ENCODE measurements around the gene GPR39. TPM values are rescaled to one million over a fixed set of nuclear protein-coding genes. Genes with fewer than 3 reads are reported as not detected.

The GPR39 gene
- total RNA-seq, 6 donors from 2014 or later, result 10.1 to 45.9 (median 24.0) TPM

- peak within 1 kb of the TSS; percentile 42 to 54 (median 49) for H3K4me3 ChIP-seq
- peak in 1 of 2 donors; percentile 84 for DNase-seq
- H3K36me3 ChIP-seq, result no peaks in the 10 kb centered on the region
- peaks cover 21 to 34% (median 32%) of the 10 kb centered on the region in 4 donors for H3K4me1 ChIP-seq
- no peak for TF ChIP-seq POLR2A (IDR thresholded peaks at IDR 0.05)
- no peak for TF ChIP-seq CTCF (IDR thresholded peaks at IDR 0.05)
- no peak for TF ChIP-seq POLR2AphosphoS5 (IDR thresholded peaks at IDR 0.05)
- TF ChIP-seq EP300 (IDR thresholded peaks at IDR 0.05), result no peak
- H3K27me3 ChIP-seq, result peaks cover 0 to 34% (median 15%) of the 10 kb centered on the region in 4 donors
- no peak within 1 kb of the TSS for H3K27ac ChIP-seq
- ATAC-seq (ENCODE audit: low FRiP score in 2 of 2), result peak in 1 of 2 donors; percentile 41
- H3K9me3 ChIP-seq, result no peaks in the 10 kb centered on the region
- WGBS, 2 donors, result 5% methylated on average over 34 of the region's 59 CpGs; no CpG with 5 or more reads in 1 of the 2 donors
Measured at GRCh38 chr2:132669908-132670495, 253.4 kb downstream of the GPR39 start, which contains the start of gene LYPD1. Gene LYPD1, minus strand, starts transcription at chr2:132670205. Its CDS starts 273 bp downstream, at chr2:132669932.

DNA sequence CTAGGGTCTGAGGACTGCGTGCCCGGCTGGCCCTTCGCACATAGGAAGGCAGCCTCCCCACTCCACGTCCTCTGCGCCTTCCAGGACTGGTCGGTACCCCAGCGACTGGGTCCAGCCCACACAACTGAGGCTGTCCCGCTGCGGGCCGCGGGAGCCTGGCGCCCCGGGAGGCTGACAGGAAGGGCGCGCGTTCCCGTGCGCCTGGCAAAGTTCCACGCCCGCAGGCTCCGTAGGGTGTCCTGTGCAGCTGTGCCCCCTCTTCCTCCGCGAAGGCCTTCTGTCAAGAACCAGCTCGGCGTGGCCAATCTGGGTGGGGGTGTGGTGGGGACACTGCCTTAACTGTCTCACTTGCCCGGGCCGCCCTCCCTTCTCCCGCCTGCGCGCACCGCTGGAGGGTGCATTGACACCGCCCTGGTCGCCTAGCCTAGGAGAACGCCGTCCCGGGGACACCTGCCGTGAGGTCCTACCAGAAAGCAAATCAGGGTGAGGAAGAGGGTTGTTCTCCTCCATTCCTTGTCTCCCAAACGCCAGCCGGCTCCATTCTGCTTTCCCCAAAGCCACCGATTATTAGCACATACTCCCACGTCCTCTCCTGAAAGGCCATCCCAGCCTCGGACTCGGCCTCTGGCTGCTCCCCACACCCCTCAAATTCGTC is 254.0 kb downstream of the GPR39 start:
- DNase-seq, result peak in 1 of 2 donors; percentile 84
- H3K27me3 ChIP-seq, result peaks cover 0 to 34% (median 15%) of the 10 kb centered on the region in 4 donors
- 8 to 42% methylated on average over 7 to 31 of the region's 44 CpGs for WGBS, 2 donors
- peak; percentile 57 to 61 for ATAC-seq (ENCODE audit: low FRiP score in 2 of 2)
- H3K9me3 ChIP-seq, result no peaks in the 10 kb centered on the region
- TF ChIP-seq POLR2A (IDR thresholded peaks at IDR 0.05) (no peak), CTCF (IDR thresholded peaks at IDR 0.05) (no peak), EP300 (IDR thresholded peaks at IDR 0.05) (no peak), POLR2AphosphoS5 (IDR thresholded peaks at IDR 0.05) (no peak)
- H3K27ac ChIP-seq, result no peak overlapping the region
- no peaks in the 10 kb centered on the region for H3K36me3 ChIP-seq
- peaks cover 21 to 34% (median 32%) of the 10 kb centered on the region in 4 donors for H3K4me1 ChIP-seq
- peak overlapping the region in 3 of 4 donors; percentile 45 to 54 (median 53) for H3K4me3 ChIP-seq

DNA sequence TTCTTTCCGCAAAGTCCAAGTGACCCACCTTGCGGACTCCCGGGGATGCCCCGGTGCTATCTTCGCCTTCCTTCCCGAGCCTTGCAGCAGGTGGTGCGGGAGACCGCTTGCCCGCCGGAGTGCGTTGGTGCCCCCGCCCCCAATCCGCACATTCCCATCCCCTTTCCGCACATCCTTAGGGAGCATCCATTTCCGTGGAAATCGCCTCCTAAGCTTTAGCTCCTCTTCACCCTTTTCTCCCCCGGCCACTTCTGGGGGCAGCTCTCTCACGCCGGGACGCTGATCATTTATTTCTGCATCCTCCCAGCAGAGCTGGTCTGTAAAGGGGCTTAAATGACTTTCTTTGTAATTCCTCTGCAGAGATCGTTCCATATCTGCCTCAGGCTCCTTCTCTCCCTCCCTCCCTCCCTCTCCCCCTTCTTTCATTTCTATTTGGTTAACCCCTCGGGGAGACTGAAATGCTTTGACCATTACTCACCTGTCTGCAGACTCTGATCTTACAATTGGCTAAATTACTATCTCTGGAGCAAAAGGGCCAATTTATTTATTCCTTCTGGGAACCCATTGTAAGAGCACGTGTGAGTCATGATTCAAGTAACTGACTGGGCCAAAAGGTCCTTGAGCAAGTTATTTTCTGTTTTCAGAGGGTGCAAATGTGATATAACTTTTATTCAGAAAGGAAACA is 254.7 kb downstream of the GPR39 start:
- peak overlapping the region in 3 of 4 donors; percentile 45 to 54 (median 53) for H3K4me3 ChIP-seq
- peak in 1 of 2 donors; percentile 9 for ATAC-seq (ENCODE audit: low FRiP score in 2 of 2)
- H3K27me3 ChIP-seq, result peaks cover 0 to 34% (median 15%) of the 10 kb centered on the region in 4 donors
- H3K27ac ChIP-seq, result no peak overlapping the region
- H3K9me3 ChIP-seq, result no peaks in the 10 kb centered on the region
- no peak for TF ChIP-seq CTCF (IDR thresholded peaks at IDR 0.05)
- no peak for TF ChIP-seq POLR2A (IDR thresholded peaks at IDR 0.05)
- no peak for TF ChIP-seq EP300 (IDR thresholded peaks at IDR 0.05)
- no peak for TF ChIP-seq POLR2AphosphoS5 (IDR thresholded peaks at IDR 0.05)
- 45 to 54% methylated on average over 23 of the region's 23 CpGs for WGBS, 2 donors
- H3K36me3 ChIP-seq, result no peaks in the 10 kb centered on the region
- H3K4me1 ChIP-seq, result peaks cover 21 to 34% (median 32%) of the 10 kb centered on the region in 4 donors
- peak in 1 of 2 donors; percentile 58 for DNase-seq

DNA sequence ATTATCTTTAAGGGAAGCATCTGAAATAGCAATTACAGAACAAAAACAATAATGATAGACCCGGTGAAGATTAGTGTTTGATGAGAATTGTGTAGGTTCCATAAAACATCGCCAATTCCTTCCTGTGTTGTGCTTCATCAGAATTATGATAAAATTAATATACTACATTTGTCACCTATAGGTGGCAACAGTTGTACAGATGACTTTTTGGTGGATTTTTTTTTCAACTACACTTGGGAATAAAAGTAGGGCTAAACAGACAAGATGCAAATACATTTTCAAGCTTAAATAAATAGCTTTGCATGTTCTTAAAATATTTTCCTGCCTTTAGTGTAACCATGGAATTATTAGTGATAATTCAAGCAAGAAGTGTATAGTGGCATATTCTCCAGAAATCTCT is 260.4 kb downstream of the GPR39 start:
- no peak for DNase-seq
- H3K4me3 ChIP-seq, result no peak overlapping the region
- WGBS, 2 donors, result 71 to 76% methylated on average over 2 of the region's 2 CpGs
- no peaks in the 10 kb centered on the region for H3K9me3 ChIP-seq
- no peak for TF ChIP-seq POLR2A (IDR thresholded peaks at IDR 0.05)
- TF ChIP-seq POLR2AphosphoS5 (IDR thresholded peaks at IDR 0.05), result no peak
- no peak for TF ChIP-seq EP300 (IDR thresholded peaks at IDR 0.05)
- TF ChIP-seq CTCF (IDR thresholded peaks at IDR 0.05), result no peak
- no peak for ATAC-seq (ENCODE audit: low FRiP score in 2 of 2)
- no peak overlapping the region for H3K27ac ChIP-seq
- H3K27me3 ChIP-seq, result no peaks in the 10 kb centered on the region
- no peaks in the 10 kb centered on the region for H3K36me3 ChIP-seq
- H3K4me1 ChIP-seq, result no peaks in the 10 kb centered on the region

Measured in upper lobe of left lung (tissue), 6 donors.